Heart left ventricle (tissue), 16 donors: Measurements from ENCODE around the gene VGLL4. TPM values are rescaled to one million over a fixed set of nuclear protein-coding genes. Genes with fewer than 3 reads are reported as not detected.
A peak's percentile ranks its signal among the peaks of the same experiment; 100 is the strongest.

Source experiments
- ATAC-seq, 4 donors: fragments of 200-7000 bp; cut with Tn5 transposase; one replicate each; pipeline ENCODE4 v1.9.1; 2020 to 2022; ENCODE audit warnings: moderate library complexity in 4 of 4, mild to moderate bottlenecking in 3 of 4, moderate number of reproducible peaks in 1 of 4
- DNase-seq, 5 donors: peaks; one replicate each; pipeline ENCODE4 v3.0.0-alpha.2; 2020
- H3K27ac ChIP-seq, 12 donors: fragments of 200-600 bp; sonication (generic) in 4 of 12; one replicate each; pipeline versions ENCODE4 v1.5.0 to v1.8.0; 2016 to 2022; ENCODE audit warnings: mild to moderate bottlenecking in 2 of 12
- H3K27me3 ChIP-seq, 9 donors: fragments of 200-600 bp; sonication (generic) in 2 of 9; one replicate each; pipeline versions ENCODE4 v1.5.1 to v1.8.0; 2016 to 2022; ENCODE audit warnings: mild to moderate bottlenecking in 3 of 9
- H3K36me3 ChIP-seq, 9 donors: fragments of 200-600 bp; sonication (generic) in 2 of 9; one replicate each; pipeline versions ENCODE4 v1.5.0 to v1.8.0; 2018 to 2022; ENCODE audit warnings: mild to moderate bottlenecking in 2 of 9
- H3K4me1 ChIP-seq, 12 donors: fragments of 200-600 bp; sonication (generic) in 4 of 12; one replicate each; pipeline versions ENCODE4 v1.5.0 to v1.8.0; 2016 to 2022; ENCODE audit warnings: mild to moderate bottlenecking in 3 of 12
- H3K4me3 ChIP-seq, 12 donors: fragments of 200-600 bp; sonication (generic) in 4 of 12; one replicate each; pipeline versions ENCODE4 v1.5.0 to v1.8.0; 2017 to 2022; ENCODE audit warnings: mild to moderate bottlenecking in 9 of 12, moderate library complexity in 4 of 12
- H3K9me3 ChIP-seq, 12 donors: fragments of 200-600 bp; sonication (generic) in 4 of 12; one replicate each; pipeline versions ENCODE4 v1.5.0 to v1.8.0; 2016 to 2022; ENCODE audit warnings: mild to moderate bottlenecking in 1 of 12
- CTCF ChIP-seq, 12 donors: fragments of 200-600 bp; sonication (generic) in 4 of 12; IDR thresholded peaks; one replicate each; pipeline versions ENCODE4 v1.5.0 to v1.8.0; 2018 to 2022; ENCODE audit warnings: antibody characterized with exemption in 12 of 12, mild to moderate bottlenecking in 5 of 12
- POLR2A ChIP-seq, 2 donors: fragments of 450-650 bp; IDR thresholded peaks; one replicate each; pipeline ENCODE4 v1.6.1; 2017; ENCODE audit warnings: antibody characterized with exemption in 2 of 2, mild to moderate bottlenecking in 2 of 2, moderate library complexity in 2 of 2
- WGBS, 4 donors: extraction: QIAGEN DNeasy Blood & Tissue Kit in 2 of 4; methylation state at CpG; one replicate each; pipeline versions ENCODE4 v1.1.5 to v1.1.7; 2013 to 2018; 5-methylcytosine and 5-hydroxymethylcytosine counted together
- intact Hi-C, 10 donors: fragments of 100-400 bp; cut with DNase I; formaldehyde crosslinking; loops; one replicate each; pipeline versions ENCODE4 v1.11.1 to v1.14.2; 2022
- polyA plus RNA-seq, 2 donors: library from polyadenylated mRNA; stranded (reverse); fragments of 200-250 nt; gene quantifications; one replicate each; pipeline ENCODE4 v1.2.3, GENCODE V29; 2013
- total RNA-seq, 9 donors: library from RNA; depleted of rRNA in 2 of 9; stranded (reverse); fragments of >200 nt in 2 of 9; fragmentation: NEBNext Ultra II Directional in 3 of 9; extraction: Animal tissue kit (Norgen Biotek cat#: 25700) in 3 of 9; gene quantifications; one replicate each; pipeline versions ENCODE4 v1.1.0 to v1.2.4, GENCODE V29; 2016 to 2023
- donor health status: ischemic (EF 13 %, LVEDD 7.1; RV severe dilation, severe dysfunction).
- donor health status: healthy with polysubstance abuse.
- donor health status: DM: no; HTN: yes; CAD: no.
- donor health status: DM: no; HTN: no; CAD: no.
- donor health status: ischemic (EF 25% LVEDD 6.9; RV normal size, moderate dysfunction).
- donor health status: ischemic (EF 25% LVEDD 5.7; RV mildly dilated, moderate dysfunction).
- donor health status: healthy.
- donor health status: DM: yes; HTN: yes; CAD: no.
- donor health status: ischemic (EF 35%, LVEDD 5.7; RV mildly dilated, moderate dysfunction).
- donor health status: nonischemic (EF 11% LVEDD 7.7; RV severe dilation, severe dysfunction).
- donor health status: DM: yes; HTN: yes; CAD: no.
- donor health status: PGD.
- donor health status: ischemic (EF 29% LVEDD 5.4; RV normal size, mild dysfunction).
- donor health status: nonischemic (EF 23%, LVEDD 6.1; RV moderate dilation, normal function).

Gene VGLL4
- total and polyA plus RNA-seq, 11 donors: 24.0 to 40.4 (median 27.0) TPM

- Histone ChIP-seq H3K9me3 (no peaks in the 10 kb centered on the region), H3K27ac (no peak overlapping the region), H3K27me3 (no peaks in the 10 kb centered on the region), H3K36me3 (no peaks in the 10 kb centered on the region), H3K4me1 (peaks cover 0 to 7% (median 1%) of the 10 kb centered on the region in 12 donors), H3K4me3 (no peak overlapping the region)
- no peak for TF ChIP-seq CTCF (IDR thresholded peaks at IDR 0.05)
- no peak for TF ChIP-seq POLR2A (IDR thresholded peaks at IDR 0.05)
- ATAC-seq: no peak
- no peak for DNase-seq
- intact Hi-C loops: loop anchor here in 2 of 10 donors (10.0 kb wide), 2 partner anchors 84 to 184 kb away; no protein-coding TSS in a partner anchor
- WGBS, 4 donors: 84 to 88% (median 85%) methylated on average over 1 of the region's 1 CpG
These were observed 5.0 kb upstream of the VGLL4 start for GRCh38 chr3:11648735-11649134.

GRCh38 chr3:11643201-11643603 lies 513 bp downstream of the VGLL4 start:
- ATAC-seq (peak; percentile 40 to 62 (median 52)), DNase-seq (peak; percentile 54 to 77 (median 58))
- Histone ChIP-seq H3K27me3 (no peaks in the 10 kb centered on the region), H3K27ac (peak overlapping the region; percentile 74 to 97 (median 94)), H3K4me1 (peaks cover 9 to 42% (median 35%) of the 10 kb centered on the region in 12 donors), H3K9me3 (no peaks in the 10 kb centered on the region), H3K36me3 (no peaks in the 10 kb centered on the region), H3K4me3 (peak overlapping the region; percentile 47 to 82 (median 73))
- 0 to 1% (median 1%) methylated on average over 7 to 18 of the region's 18 CpGs for WGBS, 4 donors
- intact Hi-C loops: loop anchor here in 9 of 10 donors (2.0 to 10.0 kb wide), 16 partner anchors 41 to 251 kb away; no protein-coding TSS in a partner anchor
- TF ChIP-seq CTCF (IDR thresholded peaks at IDR 0.05) (no peak), POLR2A (IDR thresholded peaks at IDR 0.05) (no peak)

- peak; percentile 79 to 90 (median 84) for DNase-seq
These were observed 1.1 kb downstream of the VGLL4 start for GRCh38 chr3:11642431-11643191.

More at GRCh38 chr3:11642431-11643191, 1.1 kb downstream of the VGLL4 start:
- peak; percentile 73 to 85 (median 83) for ATAC-seq
- no peaks in the 10 kb centered on the region for H3K9me3 ChIP-seq
- H3K27me3 ChIP-seq: no peaks in the 10 kb centered on the region
- intact Hi-C loops: loop anchor here in 9 of 10 donors (2.0 to 10.0 kb wide), 16 partner anchors 40 to 250 kb away; no protein-coding TSS in a partner anchor
- TF ChIP-seq POLR2A (IDR thresholded peaks at IDR 0.05) (peak in 1 of 2 donors; percentile 32), CTCF (IDR thresholded peaks at IDR 0.05) (peak in 4 of 12 donors; percentile 4 to 23 (median 18))
- no peaks in the 10 kb centered on the region for H3K36me3 ChIP-seq
- peak overlapping the region; percentile 74 to 97 (median 94) for H3K27ac ChIP-seq
- peak overlapping the region; percentile 47 to 82 (median 73) for H3K4me3 ChIP-seq
- 0 to 1% (median 0%) methylated on average over 40 to 44 of the region's 44 CpGs for whole genome bisulfite sequencing, 4 donors
- H3K4me1 ChIP-seq: peaks cover 9 to 48% (median 41%) of the 10 kb centered on the region in 12 donors
